ENCODE measurements around the gene ADAMTS16. TPM values are rescaled to one million over a fixed set of nuclear protein-coding genes. Genes with fewer than 3 reads are reported as not detected.

Gene ADAMTS16
- total RNA-seq, 2 donors from 2014 or later, result not detected

- H3K9me3 Mint-ChIP-seq, result peaks cover 5% of the 10 kb centered on the region
- ATAC-seq (replicated peaks), result no peak
- H3K36me3 Mint-ChIP-seq (ENCODE audit: low read depth), result no peaks in the 10 kb centered on the region
- no peak overlapping the region for H3K27ac Mint-ChIP-seq
- H3K4me1 Mint-ChIP-seq, result no peaks in the 10 kb centered on the region
- no peak overlapping the region for H3K4me3 Mint-ChIP-seq
- peaks cover 3% of the 10 kb centered on the region for H3K27me3 Mint-ChIP-seq
Observed at GRCh38 chr5:5266297-5266696, 126.2 kb downstream of the ADAMTS16 start.

GRCh38 chr5:5270161-5270560, 130.0 kb downstream of the ADAMTS16 start:
- no peaks in the 10 kb centered on the region for H3K4me1 Mint-ChIP-seq
- peaks cover 5% of the 10 kb centered on the region for H3K9me3 Mint-ChIP-seq
- no peak overlapping the region for H3K27ac Mint-ChIP-seq
- H3K36me3 Mint-ChIP-seq (ENCODE audit: low read depth), result no peaks in the 10 kb centered on the region
- H3K4me3 Mint-ChIP-seq, result no peak overlapping the region
- no peak for ATAC-seq (replicated peaks)
- H3K27me3 Mint-ChIP-seq, result no peaks in the 10 kb centered on the region

- Mint-ChIP-seq H3K36me3 (ENCODE audit: low read depth) (no peaks in the 10 kb centered on the region), H3K4me3 (no peak overlapping the region)
Observed at GRCh38 chr5:5270958-5271785, 131.0 kb downstream of the ADAMTS16 start.

GRCh38 chr5:5271786-5272321, 131.7 kb downstream of the ADAMTS16 start:
- Mint-ChIP-seq H3K27me3 (peaks cover 5% of the 10 kb centered on the region), H3K27ac (no peak overlapping the region), H3K36me3 (ENCODE audit: low read depth) (no peaks in the 10 kb centered on the region), H3K9me3 (peaks cover 5% of the 10 kb centered on the region), H3K4me1 (no peaks in the 10 kb centered on the region), H3K4me3 (no peak overlapping the region)
- ATAC-seq (replicated peaks), result no peak

More at GRCh38 chr5:5270958-5271785, 131.0 kb downstream of the ADAMTS16 start:
- Mint-ChIP-seq H3K27me3 (peaks cover 3% of the 10 kb centered on the region), H3K4me1 (no peaks in the 10 kb centered on the region), H3K9me3 (peaks cover 5% of the 10 kb centered on the region), H3K27ac (no peak overlapping the region)
- ATAC-seq (replicated peaks), result no peak

GRCh38 chr5:5273398-5273797, 133.3 kb downstream of the ADAMTS16 start:
- ATAC-seq (replicated peaks), result no peak
- H3K27me3 Mint-ChIP-seq, result peaks cover 5% of the 10 kb centered on the region
- no peaks in the 10 kb centered on the region for H3K4me1 Mint-ChIP-seq

GRCh38 chr5:5273976-5274375, 133.8 kb downstream of the ADAMTS16 start:
- H3K27ac Mint-ChIP-seq, result no peak overlapping the region

More at GRCh38 chr5:5273398-5273797, 133.3 kb downstream of the ADAMTS16 start:
- Mint-ChIP-seq H3K9me3 (peaks cover 2% of the 10 kb centered on the region), H3K27ac (no peak overlapping the region), H3K4me3 (no peak overlapping the region), H3K36me3 (ENCODE audit: low read depth) (no peaks in the 10 kb centered on the region)

GRCh38 chr5:5275211-5275610, 135.1 kb downstream of the ADAMTS16 start:
- H3K36me3 Mint-ChIP-seq (ENCODE audit: low read depth), result no peaks in the 10 kb centered on the region
- H3K4me3 Mint-ChIP-seq, result no peak overlapping the region
- no peak overlapping the region for H3K27ac Mint-ChIP-seq
- no peak for ATAC-seq (replicated peaks)
- H3K9me3 Mint-ChIP-seq, result no peaks in the 10 kb centered on the region
- peaks cover 10% of the 10 kb centered on the region for H3K27me3 Mint-ChIP-seq
- no peaks in the 10 kb centered on the region for H3K4me1 Mint-ChIP-seq

More at GRCh38 chr5:5273976-5274375, 133.8 kb downstream of the ADAMTS16 start:
- Mint-ChIP-seq H3K4me1 (no peaks in the 10 kb centered on the region), H3K27me3 (peaks cover 5% of the 10 kb centered on the region), H3K36me3 (ENCODE audit: low read depth) (no peaks in the 10 kb centered on the region), H3K9me3 (no peaks in the 10 kb centered on the region), H3K4me3 (no peak overlapping the region)
- no peak for ATAC-seq (replicated peaks)

- no peak overlapping the region for H3K27ac Mint-ChIP-seq
- H3K4me1 Mint-ChIP-seq, result no peaks in the 10 kb centered on the region
- no peaks in the 10 kb centered on the region for H3K9me3 Mint-ChIP-seq
- no peak overlapping the region for H3K4me3 Mint-ChIP-seq
- peaks cover 10% of the 10 kb centered on the region for H3K27me3 Mint-ChIP-seq
- ATAC-seq (replicated peaks), result no peak
- H3K36me3 Mint-ChIP-seq (ENCODE audit: low read depth), result no peaks in the 10 kb centered on the region
Observed at GRCh38 chr5:5276430-5276829, 136.3 kb downstream of the ADAMTS16 start.

GRCh38 chr5:5276951-5277517, 136.9 kb downstream of the ADAMTS16 start:
- no peaks in the 10 kb centered on the region for H3K9me3 Mint-ChIP-seq
- H3K4me3 Mint-ChIP-seq, result no peak overlapping the region
- H3K36me3 Mint-ChIP-seq (ENCODE audit: low read depth), result no peaks in the 10 kb centered on the region
- H3K4me1 Mint-ChIP-seq, result no peaks in the 10 kb centered on the region
- ATAC-seq (replicated peaks), result no peak
- H3K27ac Mint-ChIP-seq, result no peak overlapping the region
- peaks cover 10% of the 10 kb centered on the region for H3K27me3 Mint-ChIP-seq

GRCh38 chr5:5278201-5278814, 138.2 kb downstream of the ADAMTS16 start:
- H3K4me3 Mint-ChIP-seq, result no peak overlapping the region
- no peak for ATAC-seq (replicated peaks)
- no peaks in the 10 kb centered on the region for H3K36me3 Mint-ChIP-seq (ENCODE audit: low read depth)
- H3K9me3 Mint-ChIP-seq, result no peaks in the 10 kb centered on the region
- H3K27me3 Mint-ChIP-seq, result peaks cover 13% of the 10 kb centered on the region
- H3K4me1 Mint-ChIP-seq, result no peaks in the 10 kb centered on the region
- H3K27ac Mint-ChIP-seq, result no peak overlapping the region

GRCh38 chr5:5278815-5279381, 138.8 kb downstream of the ADAMTS16 start:
- Mint-ChIP-seq H3K4me3 (no peak overlapping the region), H3K9me3 (no peaks in the 10 kb centered on the region), H3K4me1 (no peaks in the 10 kb centered on the region), H3K27me3 (peaks cover 13% of the 10 kb centered on the region), H3K36me3 (ENCODE audit: low read depth) (no peaks in the 10 kb centered on the region), H3K27ac (no peak overlapping the region)
- ATAC-seq (replicated peaks), result no peak

GRCh38 chr5:5285906-5286305, 145.8 kb downstream of the ADAMTS16 start:
- Mint-ChIP-seq H3K36me3 (ENCODE audit: low read depth) (no peaks in the 10 kb centered on the region), H3K4me1 (no peaks in the 10 kb centered on the region), H3K4me3 (no peak overlapping the region), H3K27me3 (peaks cover 7% of the 10 kb centered on the region), H3K27ac (no peak overlapping the region), H3K9me3 (peaks cover 6% of the 10 kb centered on the region)
- no peak for ATAC-seq (replicated peaks)

GRCh38 chr5:5287419-5287818, 147.3 kb downstream of the ADAMTS16 start:
- ATAC-seq (replicated peaks), result no peak
- Mint-ChIP-seq H3K27me3 (peaks cover 7% of the 10 kb centered on the region), H3K4me1 (no peaks in the 10 kb centered on the region), H3K36me3 (ENCODE audit: low read depth) (no peaks in the 10 kb centered on the region), H3K9me3 (peaks cover 6% of the 10 kb centered on the region), H3K4me3 (no peak overlapping the region), H3K27ac (no peak overlapping the region)

- peaks cover 7% of the 10 kb centered on the region for H3K27me3 Mint-ChIP-seq
- no peak overlapping the region for H3K4me3 Mint-ChIP-seq
- no peaks in the 10 kb centered on the region for H3K36me3 Mint-ChIP-seq (ENCODE audit: low read depth)
- H3K9me3 Mint-ChIP-seq, result peaks cover 6% of the 10 kb centered on the region
- no peaks in the 10 kb centered on the region for H3K4me1 Mint-ChIP-seq
- no peak overlapping the region for H3K27ac Mint-ChIP-seq
- no peak for ATAC-seq (replicated peaks)
Observed at GRCh38 chr5:5288201-5288600, 148.1 kb downstream of the ADAMTS16 start.
